Neutrophil (primary cell): ENCODE measurements around the gene GLDC.

Experiments
- H3K27ac ChIP-seq: fragments of 200-600 bp; sonication (generic); 2 replicates; pipeline ENCODE4 v1.5.1; 2016; ENCODE audit warnings: mild to moderate bottlenecking, moderate library complexity
- H3K27me3 ChIP-seq: fragments of 200-600 bp; sonication (generic); 2 replicates; pipeline ENCODE4 v1.6.0; 2016; ENCODE audit warnings: mild to moderate bottlenecking
- H3K36me3 ChIP-seq: fragments of 200-600 bp; sonication (generic); 2 replicates; pipeline ENCODE4 v1.5.1; 2017
- H3K4me1 ChIP-seq, 2 experiments: fragments of 200-600 bp in 1 of 2; sonication (generic) in 1 of 2; 1 replicate in 1 of 2; 2 replicates in 1 of 2; pipeline versions ENCODE4 v1.5.1 to v1.6.1; 2013 to 2016; ENCODE audit warnings: low read depth in 1 of 2, low read length in 1 of 2, mild to moderate bottlenecking in 1 of 2, moderate library complexity in 1 of 2; ENCODE audit not compliant: control insufficient read depth in 1 of 2, insufficient read depth in 1 of 2
- H3K4me3 ChIP-seq, 2 experiments: fragments of 200-600 bp in 1 of 2; sonication (generic) in 1 of 2; 1 replicate in 1 of 2; 2 replicates in 1 of 2; pipeline ENCODE4 v1.5.1; 2013 to 2016; ENCODE audit warnings: low read depth in 1 of 2, low read length in 1 of 2, mild to moderate bottlenecking in 1 of 2, moderate library complexity in 1 of 2
- H3K9me3 ChIP-seq: fragments of 200-600 bp; sonication (generic); 2 replicates; pipeline ENCODE4 v1.5.1; 2016
- CTCF ChIP-seq: fragments of 200-600 bp; sonication (generic); IDR thresholded peaks from 2 replicates; pipeline ENCODE4 v1.5.1; 2016; ENCODE audit warnings: antibody characterized with exemption

The GLDC gene

GRCh38 chr9:6676254-6676921, 30.9 kb upstream of the GLDC start:
- H3K27ac ChIP-seq, result no peak overlapping the region
- H3K27me3 ChIP-seq, result no peaks in the 10 kb centered on the region
- H3K4me1 ChIP-seq, result peaks cover 8 to 10% of the 10 kb centered on the region in 2 experiments

GRCh38 chr9:6675268-6675667, 29.7 kb upstream of the GLDC start:
- no peak overlapping the region for H3K4me3 ChIP-seq
- no peak for TF ChIP-seq CTCF
- no peaks in the 10 kb centered on the region for H3K36me3 ChIP-seq
- no peaks in the 10 kb centered on the region for H3K27me3 ChIP-seq
- no peak overlapping the region for H3K27ac ChIP-seq
- peaks cover under 1% of the 10 kb centered on the region in 2 experiments for H3K4me1 ChIP-seq
- H3K9me3 ChIP-seq, result no peaks in the 10 kb centered on the region

More at GRCh38 chr9:6676254-6676921, 30.9 kb upstream of the GLDC start:
- Histone ChIP-seq H3K9me3 (no peaks in the 10 kb centered on the region), H3K36me3 (no peaks in the 10 kb centered on the region), H3K4me3 (no peak overlapping the region)
- TF ChIP-seq CTCF, result no peak

GRCh38 chr9:6673326-6674025, 27.9 kb upstream of the GLDC start:
- Histone ChIP-seq H3K4me1 (no peaks in the 10 kb centered on the region), H3K4me3 (no peak overlapping the region), H3K27ac (no peak overlapping the region), H3K27me3 (no peaks in the 10 kb centered on the region), H3K36me3 (no peaks in the 10 kb centered on the region), H3K9me3 (no peaks in the 10 kb centered on the region)
- no peak for TF ChIP-seq CTCF

GRCh38 chr9:6672118-6672517, 26.6 kb upstream of the GLDC start:
- H3K4me3 ChIP-seq, result no peak overlapping the region
- H3K36me3 ChIP-seq, result no peaks in the 10 kb centered on the region
- H3K27ac ChIP-seq, result no peak overlapping the region
- H3K9me3 ChIP-seq, result no peaks in the 10 kb centered on the region
- H3K27me3 ChIP-seq, result no peaks in the 10 kb centered on the region
- TF ChIP-seq CTCF, result no peak
- no peaks in the 10 kb centered on the region for H3K4me1 ChIP-seq

GRCh38 chr9:6671416-6671815, 25.9 kb upstream of the GLDC start:
- no peak overlapping the region for H3K4me3 ChIP-seq
- no peaks in the 10 kb centered on the region for H3K9me3 ChIP-seq
- no peaks in the 10 kb centered on the region for H3K27me3 ChIP-seq
- TF ChIP-seq CTCF, result no peak
- H3K27ac ChIP-seq, result no peak overlapping the region
- H3K4me1 ChIP-seq, result no peaks in the 10 kb centered on the region
- no peaks in the 10 kb centered on the region for H3K36me3 ChIP-seq
